Amniotic epithelial cell (primary cell): Measurements from ENCODE around the gene DCUN1D1.
"Not testable (repeated sequence)": the region's sequence is repeated elsewhere in the genome, so short reads cannot be mapped to it uniquely, and the experiment has no call there.

Experiments
- DNase-seq: peaks from one replicate; pipeline ENCODE4 v3.0.0-alpha.2; 2010; ENCODE audit warnings: low read depth

Gene DCUN1D1

GRCh38 chr3:182980204-182981037 lies at the start of gene DCUN1D1:
DCUN1D1 (minus strand) TSS chr3:182980538; CDS start chr3:182980489, 49 bp downstream.
- DNase-seq = peak; percentile 67

GRCh38 chr3:183028416-183028815 lies 48.1 kb upstream of the DCUN1D1 start:
- DNase-seq = no peak

- peak; percentile 58 for DNase-seq
Measured at GRCh38 chr3:183027276-183027675, 46.9 kb upstream of the DCUN1D1 start.

GRCh38 chr3:183022936-183023516 lies 42.7 kb upstream of the DCUN1D1 start:
- DNase-seq = no peak

GRCh38 chr3:183018421-183019192 lies 38.3 kb upstream of the DCUN1D1 start:
- DNase-seq = no peak

GRCh38 chr3:183015185-183015584 lies 34.8 kb upstream of the DCUN1D1 start:
- no peak for DNase-seq

- DNase-seq = no peak
Measured at GRCh38 chr3:183013856-183014255, 33.5 kb upstream of the DCUN1D1 start.

- DNase-seq = no peak
Measured at GRCh38 chr3:183013074-183013473, 32.7 kb upstream of the DCUN1D1 start.

- DNase-seq = peak; percentile 27
Measured at GRCh38 chr3:183008800-183009199, 28.5 kb upstream of the DCUN1D1 start.

- DNase-seq = peak; percentile 8
Measured at GRCh38 chr3:183008303-183008702, 28.0 kb upstream of the DCUN1D1 start.

GRCh38 chr3:183006396-183007002 lies 26.2 kb upstream of the DCUN1D1 start:
- DNase-seq = no peak

GRCh38 chr3:182999767-183000166 lies 19.4 kb upstream of the DCUN1D1 start:
- no peak for DNase-seq

GRCh38 chr3:182993486-182994201 lies 13.3 kb upstream of the DCUN1D1 start:
- DNase-seq = not testable (repeated sequence)

- DNase-seq = no peak
Measured at GRCh38 chr3:182989566-182989965, 9.2 kb upstream of the DCUN1D1 start.

GRCh38 chr3:182986021-182986420 lies 5.7 kb upstream of the DCUN1D1 start:
- no peak for DNase-seq

GRCh38 chr3:182983876-182984275 lies 3.5 kb upstream of the DCUN1D1 start:
- peak; percentile 76 for DNase-seq

GRCh38 chr3:182981038-182981380 lies 671 bp upstream of the DCUN1D1 start:
- no peak for DNase-seq

GRCh38 chr3:182979674-182980191 lies 605 bp downstream of the DCUN1D1 start:
- DNase-seq = no peak

GRCh38 chr3:182979103-182979673 lies 1.1 kb downstream of the DCUN1D1 start:
- no peak for DNase-seq

GRCh38 chr3:182978387-182978786 lies 2.0 kb downstream of the DCUN1D1 start:
- peak; percentile 53 for DNase-seq

GRCh38 chr3:182973047-182973446 lies 7.3 kb downstream of the DCUN1D1 start:
- DNase-seq = peak; percentile 48
